SK-N-SH (cell line): Measurements from ENCODE around the gene DGKI. TPM values are rescaled to one million over a fixed set of nuclear protein-coding genes. Genes with fewer than 3 reads are reported as not detected.

Experiments
- CTCF ChIA-PET: fragments of 300-600, 350-600 bp; formaldehyde crosslinking; extraction: SDS; loops from one replicate; lab custom pipeline; 2021; lab: Yijun Ruan, JAX
- POLR2A ChIA-PET: fragments of 350-600 bp; sonication (Branson Sonifier 250); formaldehyde crosslinking; extraction: SDS; loops from one replicate; lab custom pipeline; 2020; ENCODE audit warnings: antibody characterized with exemption, inconsistent platforms; lab: Yijun Ruan, JAX
- DNase-seq: peaks from one replicate; pipeline ENCODE4 v3.0.0; 2012
- H2AFZ ChIP-seq: fragments of 200-600 bp; sonication (generic); 2 replicates; pipeline ENCODE4 v1.8.1; 2016; ENCODE audit warnings: antibody characterized with exemption, mild to moderate bottlenecking, low read depth
- H3F3A ChIP-seq: fragments of 200-600 bp; sonication (generic); replicated peaks from 2 replicates; pipeline ENCODE3; 2016; ENCODE audit warnings: antibody characterized with exemption, mild to moderate bottlenecking; ENCODE audit not compliant: insufficient read depth
- H3K27ac ChIP-seq, 2 experiments: fragments of 200-500 bp in 1 of 2; fragments of 200-600 bp in 1 of 2; sonication (Bioruptor generic) in 1 of 2; sonication (generic), shearing (Covaris generic) in 1 of 2; 2 replicates each; pipeline versions ENCODE4 v1.5.1 to v1.6.1; 2014 to 2016; ENCODE audit warnings: low read depth in 2 of 2, inconsistent platforms in 1 of 2, low read length in 1 of 2, mild to moderate bottlenecking in 1 of 2, mixed read lengths in 1 of 2
- H3K27me3 ChIP-seq: fragments of 200-600 bp; sonication (generic), shearing (Covaris generic); 2 replicates; pipeline ENCODE4 v1.6.1; 2016; ENCODE audit warnings: mixed run types; ENCODE audit not compliant: insufficient read depth
- H3K36me3 ChIP-seq, 2 experiments: fragments of 200-500 bp in 1 of 2; fragments of 200-600 bp in 1 of 2; sonication (Bioruptor generic) in 1 of 2; sonication (generic) in 1 of 2; replicated peaks in 1 of 2; 2 replicates each; pipeline versions ENCODE3 to v1.5.1; 2014 to 2016; ENCODE audit warnings: low read length in 1 of 2, mild to moderate bottlenecking in 1 of 2; ENCODE audit not compliant: insufficient read depth in 2 of 2, control insufficient read depth in 1 of 2
- H3K4me1 ChIP-seq, 2 experiments: fragments of 200-500 bp in 1 of 2; fragments of 200-600 bp in 1 of 2; sonication (Bioruptor generic) in 1 of 2; sonication (generic), shearing (Covaris generic) in 1 of 2; 2 replicates each; pipeline versions ENCODE4 v1.5.1 to v1.6.1; 2014 to 2016; ENCODE audit warnings: low read depth in 1 of 2, low read length in 1 of 2, mixed run types in 1 of 2; ENCODE audit not compliant: insufficient read depth in 2 of 2, control insufficient read depth in 1 of 2
- H3K4me2 ChIP-seq: fragments of 200-600 bp; sonication (generic), shearing (Covaris generic); 2 replicates; pipeline ENCODE4 v1.6.1; 2017; ENCODE audit warnings: mixed run types
- H3K4me3 ChIP-seq, 2 experiments: fragments of 200-500 bp in 1 of 2; fragments of 200-600 bp in 1 of 2; sonication (Bioruptor generic) in 1 of 2; sonication (generic), shearing (Covaris generic) in 1 of 2; 2 replicates each; pipeline versions ENCODE4 v1.5.1 to v1.8.1; 2014 to 2016; ENCODE audit warnings: low read depth in 2 of 2, inconsistent platforms in 1 of 2, low read length in 1 of 2, mild to moderate bottlenecking in 1 of 2, mixed read lengths in 1 of 2, moderate library complexity in 1 of 2
- H3K79me2 ChIP-seq: fragments of 200-600 bp; sonication (generic); 2 replicates; pipeline ENCODE4 v1.8.1; 2017; ENCODE audit warnings: mild to moderate bottlenecking; ENCODE audit not compliant: insufficient read depth
- H3K9ac ChIP-seq: fragments of 200-600 bp; sonication (generic); 2 replicates; pipeline ENCODE4 v1.6.1; 2017; ENCODE audit warnings: mixed run types
- H3K9me2 ChIP-seq: fragments of 200-600 bp; sonication (generic); 2 replicates; pipeline ENCODE4 v1.6.1; 2017; ENCODE audit warnings: mixed run types
- H3K9me3 ChIP-seq: fragments of 200-600 bp; sonication (generic); 2 replicates; pipeline ENCODE4 v1.6.1; 2017; ENCODE audit warnings: mixed run types, mild to moderate bottlenecking, moderate library complexity
- H4K20me1 ChIP-seq: fragments of 200-600 bp; sonication (generic); 2 replicates; pipeline ENCODE4 v1.6.1; 2017; ENCODE audit warnings: mild to moderate bottlenecking, mixed run types; ENCODE audit not compliant: insufficient read depth
- EP300 ChIP-seq, 2 experiments: IDR thresholded peaks; 2 replicates each; pipeline versions ENCODE4 v1.4.0 to v1.6.1; 2012; ENCODE audit warnings: borderline replicate concordance in 1 of 2, low read depth in 1 of 2, low read length in 1 of 2
- EZH2phosphoT487 ChIP-seq: fragments of 200-600 bp; sonication (generic); IDR thresholded peaks from 2 replicates; pipeline ENCODE4 v1.6.1; 2017; ENCODE audit warnings: low read depth, mixed run types, mild to moderate bottlenecking, antibody characterized with exemption, moderate library complexity, borderline replicate concordance
- FOSL2 ChIP-seq: IDR thresholded peaks from 2 replicates; pipeline ENCODE4 v1.4.0; 2012; ENCODE audit warnings: low read depth, mild to moderate bottlenecking, moderate library complexity, borderline replicate concordance
- FOXJ3 ChIP-seq: sonication (generic); formaldehyde crosslinking; IDR thresholded peaks from 2 replicates; pipeline ENCODE4 v1.5.1; 2020; ENCODE audit warnings: mild to moderate bottlenecking, missing genetic modification reagents
- GABPA ChIP-seq: IDR thresholded peaks from 2 replicates; pipeline ENCODE4 v1.4.0; 2012; ENCODE audit warnings: low read depth, mild to moderate bottlenecking
- GATA2 ChIP-seq: sonication (generic); formaldehyde crosslinking; IDR thresholded peaks from 2 replicates; pipeline ENCODE4 v1.5.0; 2020; ENCODE audit warnings: mild to moderate bottlenecking, missing genetic modification reagents
- IRF3 ChIP-seq: fragments of 150-350 bp; IDR thresholded peaks from 2 replicates; pipeline ENCODE4 v1.6.1; 2016; ENCODE audit warnings: mild to moderate bottlenecking, low read depth, low read length
- MAX ChIP-seq: IDR thresholded peaks from 2 replicates; pipeline ENCODE4 v1.4.0; 2012; ENCODE audit warnings: low read depth
- MEF2A ChIP-seq: IDR thresholded peaks from 2 replicates; pipeline ENCODE4 v1.4.0; 2012; ENCODE audit warnings: low read depth, borderline replicate concordance
- MXI1 ChIP-seq: IDR thresholded peaks from 2 replicates; pipeline ENCODE4 v1.6.1; 2012; ENCODE audit warnings: mild to moderate bottlenecking, low read depth, low read length, improper control_type of control experiment
- NRF1 ChIP-seq: IDR thresholded peaks from 2 replicates; pipeline ENCODE4 v1.6.1; 2012; ENCODE audit warnings: low read depth, mild to moderate bottlenecking, low read length
- RAD21 ChIP-seq: IDR thresholded peaks from 2 replicates; pipeline ENCODE4 v1.6.1; 2012; ENCODE audit warnings: mild to moderate bottlenecking, low read length
- RXRA ChIP-seq: IDR thresholded peaks from 2 replicates; pipeline ENCODE4 v1.4.0; 2012; ENCODE audit warnings: low read depth, mild to moderate bottlenecking, borderline replicate concordance
- SMC3 ChIP-seq: IDR thresholded peaks from 2 replicates; pipeline ENCODE4 v1.6.1; 2012; ENCODE audit warnings: low read depth, low read length, improper control_type of control experiment
- TCF12 ChIP-seq: IDR thresholded peaks from 2 replicates; pipeline ENCODE4 v1.4.0; 2012
- TEAD4 ChIP-seq: IDR thresholded peaks from 2 replicates; pipeline ENCODE4 v1.4.0; 2012; ENCODE audit warnings: mild to moderate bottlenecking, borderline replicate concordance; ENCODE audit not compliant: insufficient read depth
- USF2 ChIP-seq: fragments of 150-350 bp; IDR thresholded peaks from 2 replicates; pipeline ENCODE4 v1.6.1; 2017; ENCODE audit warnings: antibody characterized with exemption, low read length, low read depth, borderline replicate concordance
- YY1 ChIP-seq: IDR thresholded peaks from 2 replicates; pipeline ENCODE4 v1.4.0; 2012; ENCODE audit warnings: low read depth, mild to moderate bottlenecking
- WGBS: methylation state at CpG from one replicate; pipeline ENCODE4 v1.1.6; 2017; ENCODE audit warnings: low lambda C conversion rate; 5-methylcytosine and 5-hydroxymethylcytosine counted together
- polyA plus RNA-seq, 3 experiments: library from polyadenylated mRNA; depleted of rRNA; stranded (reverse); fragments of >200 nt; gene quantifications; 2 replicates each; pipeline ENCODE4 v1.2.3, GENCODE V29; 2012
- TF ChIP-seq, protein P1 (sequence below): fragments of 200-600 bp; sonication (generic); IDR thresholded peaks from 2 replicates; pipeline ENCODE4 v1.6.1; 2017; ENCODE audit warnings: antibody characterized with exemption, mild to moderate bottlenecking, moderate library complexity
- TF ChIP-seq, protein P2 (sequence below): IDR thresholded peaks from 2 replicates; pipeline ENCODE4 v1.4.0; 2012; ENCODE audit warnings: low read depth, borderline replicate concordance

The DGKI gene
- polyA plus RNA-seq, 1 of the 3 experiments (the other 2 are of a cell fraction) = 1.3 TPM

DNA sequence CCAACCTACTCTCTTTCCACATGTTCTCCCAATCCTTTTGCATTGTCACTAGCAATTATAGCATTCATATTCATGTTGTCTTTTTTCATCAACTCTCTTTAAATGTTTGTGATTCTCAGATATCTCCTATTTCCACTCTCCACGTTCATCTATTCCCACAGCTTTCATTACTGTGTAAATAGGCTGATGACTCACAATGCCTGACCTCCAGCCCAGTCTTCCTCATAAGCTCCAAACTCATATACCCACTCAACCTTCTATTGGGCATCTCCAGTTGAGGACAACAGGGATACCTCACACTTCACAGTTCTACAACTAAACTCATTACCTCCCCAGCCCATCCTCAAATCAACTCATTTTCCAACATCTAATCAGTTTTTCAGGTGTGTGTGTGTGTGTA is 194.1 kb downstream of the DGKI start (continued):
- TF ChIP-seq RAD21 (no peak), TCF12 (no peak), FOSL2 (no peak; the same call in 1 of the 2 replicates), MEF2A (no peak)

GRCh38 chr7:137647905-137648565 is 198.7 kb downstream of the DGKI start:
- ChIA-PET CTCF (interaction anchor here (0.8 to 2.8 kb wide), 5 partner anchors 8 to 256 kb away, joined by 3 to 22 read pairs (median 4); no protein-coding TSS in a partner anchor), POLR2A (no interaction called here)
- WGBS = 81% methylated on average over 3 of the region's 3 CpGs
- H3K79me2 ChIP-seq = no peaks in the 10 kb centered on the region
- no peak for DNase-seq
- no peaks in the 10 kb centered on the region for H3K4me1 ChIP-seq
- H3K9me3 ChIP-seq = no peaks in the 10 kb centered on the region
- no peaks in the 10 kb centered on the region for H3K27me3 ChIP-seq
- H3K4me3 ChIP-seq = no peak overlapping the region
- TF ChIP-seq FOXJ3 (CRISPR knock-in tag) (no peak), USF2 (no peak), TEAD4 (no peak), GATA2 (CRISPR knock-in tag) (no peak), TCF12 (no peak), GABPA (no peak), EZH2phosphoT487 (no peak), IRF3 (no peak), MEF2A (no peak), NRF1 (no peak), RXRA (no peak), SMC3 (no peak), MAX (no peak), MXI1 (no peak), YY1 (no peak), EP300 (IDR thresholded peaks at IDR 0.05; ENCODE audit: borderline replicate concordance in 1 of 2, low read depth in 1 of 2, low read length in 1 of 2) (no peak)
- TF ChIP-seq, protein P1, sequence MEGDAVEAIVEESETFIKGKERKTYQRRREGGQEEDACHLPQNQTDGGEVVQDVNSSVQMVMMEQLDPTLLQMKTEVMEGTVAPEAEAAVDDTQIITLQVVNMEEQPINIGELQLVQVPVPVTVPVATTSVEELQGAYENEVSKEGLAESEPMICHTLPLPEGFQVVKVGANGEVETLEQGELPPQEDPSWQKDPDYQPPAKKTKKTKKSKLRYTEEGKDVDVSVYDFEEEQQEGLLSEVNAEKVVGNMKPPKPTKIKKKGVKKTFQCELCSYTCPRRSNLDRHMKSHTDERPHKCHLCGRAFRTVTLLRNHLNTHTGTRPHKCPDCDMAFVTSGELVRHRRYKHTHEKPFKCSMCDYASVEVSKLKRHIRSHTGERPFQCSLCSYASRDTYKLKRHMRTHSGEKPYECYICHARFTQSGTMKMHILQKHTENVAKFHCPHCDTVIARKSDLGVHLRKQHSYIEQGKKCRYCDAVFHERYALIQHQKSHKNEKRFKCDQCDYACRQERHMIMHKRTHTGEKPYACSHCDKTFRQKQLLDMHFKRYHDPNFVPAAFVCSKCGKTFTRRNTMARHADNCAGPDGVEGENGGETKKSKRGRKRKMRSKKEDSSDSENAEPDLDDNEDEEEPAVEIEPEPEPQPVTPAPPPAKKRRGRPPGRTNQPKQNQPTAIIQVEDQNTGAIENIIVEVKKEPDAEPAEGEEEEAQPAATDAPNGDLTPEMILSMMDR = no peak
- TF ChIP-seq, protein P2, sequence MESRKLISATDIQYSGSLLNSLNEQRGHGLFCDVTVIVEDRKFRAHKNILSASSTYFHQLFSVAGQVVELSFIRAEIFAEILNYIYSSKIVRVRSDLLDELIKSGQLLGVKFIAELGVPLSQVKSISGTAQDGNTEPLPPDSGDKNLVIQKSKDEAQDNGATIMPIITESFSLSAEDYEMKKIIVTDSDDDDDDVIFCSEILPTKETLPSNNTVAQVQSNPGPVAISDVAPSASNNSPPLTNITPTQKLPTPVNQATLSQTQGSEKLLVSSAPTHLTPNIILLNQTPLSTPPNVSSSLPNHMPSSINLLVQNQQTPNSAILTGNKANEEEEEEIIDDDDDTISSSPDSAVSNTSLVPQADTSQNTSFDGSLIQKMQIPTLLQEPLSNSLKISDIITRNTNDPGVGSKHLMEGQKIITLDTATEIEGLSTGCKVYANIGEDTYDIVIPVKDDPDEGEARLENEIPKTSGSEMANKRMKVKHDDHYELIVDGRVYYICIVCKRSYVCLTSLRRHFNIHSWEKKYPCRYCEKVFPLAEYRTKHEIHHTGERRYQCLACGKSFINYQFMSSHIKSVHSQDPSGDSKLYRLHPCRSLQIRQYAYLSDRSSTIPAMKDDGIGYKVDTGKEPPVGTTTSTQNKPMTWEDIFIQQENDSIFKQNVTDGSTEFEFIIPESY = no peak
- no peaks in the 10 kb centered on the region for H4K20me1 ChIP-seq
- H3K36me3 ChIP-seq = peaks cover 0 to 7% of the 10 kb centered on the region in 2 experiments
- H3K27ac ChIP-seq = no peak overlapping the region
- H3K9me2 ChIP-seq = no peaks in the 10 kb centered on the region
- H3K9ac ChIP-seq = no peak overlapping the region
- H3F3A ChIP-seq = no peaks in the 10 kb centered on the region
- no peak overlapping the region for H2AFZ ChIP-seq
- H3K4me2 ChIP-seq = no peak overlapping the region
